ENCODE measurements around the gene RGS6.

Gene RGS6

DNA sequence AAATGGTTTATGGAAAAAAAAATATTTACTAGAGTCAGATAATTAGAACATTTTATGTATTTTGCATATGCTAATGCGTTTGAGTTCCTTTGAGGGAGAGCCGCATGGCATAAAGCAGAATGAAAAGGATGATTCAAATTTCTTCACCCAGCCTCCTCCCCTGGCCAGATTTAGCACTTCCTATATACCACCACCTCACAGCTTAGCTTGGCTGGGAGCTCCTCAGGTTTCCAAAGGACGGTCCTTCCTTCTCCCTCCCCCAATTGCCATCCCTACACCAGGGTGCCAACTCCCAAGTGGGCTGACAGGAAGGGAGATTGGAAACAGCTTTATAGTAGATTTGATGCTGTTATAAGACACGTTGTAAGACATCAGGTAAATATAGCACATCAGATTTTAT lies 157.4 kb downstream of the RGS6 start:
- Histone ChIP-seq H3K9me3 (no peaks in the 10 kb centered on the region), H3K4me3 (ENCODE audit: low read depth in 1 of 2, low read length in 1 of 2) (no peak overlapping the region), H3K27ac (no peak overlapping the region), H3K27me3 (no peaks in the 10 kb centered on the region), H3K4me1 (ENCODE audit: control insufficient read depth in 1 of 2, insufficient read depth in 1 of 2, low read depth in 1 of 2, low read length in 1 of 2) (no peaks in the 10 kb centered on the region), H3K36me3 (no peaks in the 10 kb centered on the region)
- TF ChIP-seq, protein P1, sequence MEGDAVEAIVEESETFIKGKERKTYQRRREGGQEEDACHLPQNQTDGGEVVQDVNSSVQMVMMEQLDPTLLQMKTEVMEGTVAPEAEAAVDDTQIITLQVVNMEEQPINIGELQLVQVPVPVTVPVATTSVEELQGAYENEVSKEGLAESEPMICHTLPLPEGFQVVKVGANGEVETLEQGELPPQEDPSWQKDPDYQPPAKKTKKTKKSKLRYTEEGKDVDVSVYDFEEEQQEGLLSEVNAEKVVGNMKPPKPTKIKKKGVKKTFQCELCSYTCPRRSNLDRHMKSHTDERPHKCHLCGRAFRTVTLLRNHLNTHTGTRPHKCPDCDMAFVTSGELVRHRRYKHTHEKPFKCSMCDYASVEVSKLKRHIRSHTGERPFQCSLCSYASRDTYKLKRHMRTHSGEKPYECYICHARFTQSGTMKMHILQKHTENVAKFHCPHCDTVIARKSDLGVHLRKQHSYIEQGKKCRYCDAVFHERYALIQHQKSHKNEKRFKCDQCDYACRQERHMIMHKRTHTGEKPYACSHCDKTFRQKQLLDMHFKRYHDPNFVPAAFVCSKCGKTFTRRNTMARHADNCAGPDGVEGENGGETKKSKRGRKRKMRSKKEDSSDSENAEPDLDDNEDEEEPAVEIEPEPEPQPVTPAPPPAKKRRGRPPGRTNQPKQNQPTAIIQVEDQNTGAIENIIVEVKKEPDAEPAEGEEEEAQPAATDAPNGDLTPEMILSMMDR (IDR thresholded peaks at IDR 0.05): no peak

DNA sequence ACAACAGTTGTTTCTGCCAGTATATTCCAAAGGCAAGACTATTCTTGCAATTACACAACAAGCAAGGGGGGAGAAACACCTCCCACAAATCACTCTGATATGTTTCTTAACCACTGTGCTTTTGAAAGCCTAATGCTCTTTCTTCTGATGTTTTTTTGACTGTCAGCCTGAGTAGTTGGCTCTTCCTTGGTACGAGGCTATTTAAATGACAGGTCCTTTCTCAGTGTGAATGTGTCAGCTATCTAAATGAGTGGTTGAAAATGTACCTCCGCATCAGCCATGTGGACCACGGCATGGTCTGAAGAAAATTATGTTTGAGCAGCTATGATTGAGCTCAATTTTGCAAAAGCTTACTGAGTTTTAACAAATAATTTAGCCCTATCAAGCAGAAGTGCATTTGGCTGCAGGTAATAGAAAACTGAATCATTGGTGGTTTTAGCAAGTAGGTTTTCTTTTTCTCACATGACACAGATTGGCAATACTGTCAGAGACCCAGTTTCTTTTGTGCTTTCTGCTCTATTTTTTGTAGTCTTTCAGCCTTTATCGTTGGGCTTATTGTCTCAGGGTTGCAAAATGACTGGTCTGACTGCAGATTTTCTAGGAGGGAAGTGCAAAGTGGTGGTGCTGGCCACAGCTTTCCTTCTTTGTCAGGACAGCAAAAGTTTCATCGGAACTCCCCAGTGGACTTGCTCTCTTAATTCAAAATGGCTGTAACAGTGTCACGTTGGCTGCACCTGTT lies 162.8 kb downstream of the RGS6 start:
- TF ChIP-seq, protein P1 (IDR thresholded peaks at IDR 0.05): no peak
- Histone ChIP-seq H3K9me3 (no peaks in the 10 kb centered on the region), H3K27ac (no peak overlapping the region)

GRCh38 chr14:72097173-72097783 lies 165.0 kb downstream of the RGS6 start:
- Histone ChIP-seq H3K4me1 (ENCODE audit: control insufficient read depth in 1 of 2, insufficient read depth in 1 of 2, low read depth in 1 of 2, low read length in 1 of 2) (no peaks in the 10 kb centered on the region), H3K36me3 (no peaks in the 10 kb centered on the region), H3K27ac (no peak overlapping the region), H3K9me3 (no peaks in the 10 kb centered on the region), H3K27me3 (no peaks in the 10 kb centered on the region), H3K4me3 (ENCODE audit: low read depth in 1 of 2, low read length in 1 of 2) (no peak overlapping the region)
- TF ChIP-seq, protein P1 (IDR thresholded peaks at IDR 0.05): no peak

More for the DNA sequence above, 162.8 kb downstream of the RGS6 start:
- no peaks in the 10 kb centered on the region for H3K27me3 ChIP-seq
- no peak overlapping the region for H3K4me3 ChIP-seq (ENCODE audit: low read depth in 1 of 2, low read length in 1 of 2)
- H3K36me3 ChIP-seq: no peaks in the 10 kb centered on the region
- no peaks in the 10 kb centered on the region for H3K4me1 ChIP-seq (ENCODE audit: control insufficient read depth in 1 of 2, insufficient read depth in 1 of 2, low read depth in 1 of 2, low read length in 1 of 2)

DNA sequence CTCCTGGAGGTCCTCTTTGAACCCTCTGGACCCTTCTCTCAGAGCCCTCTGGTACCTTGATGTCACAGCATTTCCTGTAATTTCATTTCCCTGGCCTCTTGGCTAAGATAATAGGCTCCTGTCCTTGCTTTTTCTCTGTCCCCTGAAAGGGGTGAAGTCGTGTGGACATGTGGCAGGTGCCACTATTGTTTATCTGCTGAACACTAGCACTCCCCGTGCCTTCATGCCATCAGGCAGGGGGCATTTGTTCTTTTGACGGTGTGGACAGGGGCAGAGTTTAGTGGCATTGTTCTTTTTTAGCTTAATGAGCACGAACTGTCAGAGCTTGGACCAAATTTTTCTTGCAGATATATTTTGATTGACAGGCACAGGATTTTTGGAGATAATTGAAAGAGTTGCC lies 166.0 kb downstream of the RGS6 start:
- no peaks in the 10 kb centered on the region for H3K36me3 ChIP-seq
- H3K27me3 ChIP-seq: no peaks in the 10 kb centered on the region
- H3K27ac ChIP-seq: no peak overlapping the region
- no peaks in the 10 kb centered on the region for H3K9me3 ChIP-seq
- no peak overlapping the region for H3K4me3 ChIP-seq (ENCODE audit: low read depth in 1 of 2, low read length in 1 of 2)
- H3K4me1 ChIP-seq (ENCODE audit: control insufficient read depth in 1 of 2, insufficient read depth in 1 of 2, low read depth in 1 of 2, low read length in 1 of 2): no peaks in the 10 kb centered on the region
- TF ChIP-seq, protein P1 (IDR thresholded peaks at IDR 0.05): no peak

DNA sequence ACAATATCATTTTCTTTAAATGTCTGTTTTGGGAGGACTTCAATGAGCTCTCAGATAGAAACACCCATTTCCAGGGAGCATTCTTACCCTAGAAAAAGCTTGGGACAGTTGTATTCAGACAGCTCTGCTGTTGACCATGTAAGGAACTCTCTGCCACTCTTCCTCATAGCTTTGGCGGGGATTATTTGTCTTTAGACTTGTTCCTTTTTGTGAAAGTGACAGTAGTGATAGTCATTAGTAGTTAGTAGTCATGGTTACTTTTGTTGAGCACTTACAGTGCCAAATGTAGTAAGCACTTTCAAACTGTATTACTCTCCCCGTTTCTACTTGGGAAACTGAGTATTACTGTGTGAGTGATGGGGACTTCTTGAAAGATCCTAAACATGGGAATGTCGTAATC lies 167.3 kb downstream of the RGS6 start:
- H3K36me3 ChIP-seq: no peaks in the 10 kb centered on the region
- no peaks in the 10 kb centered on the region for H3K27me3 ChIP-seq
- no peak overlapping the region for H3K4me3 ChIP-seq (ENCODE audit: low read depth in 1 of 2, low read length in 1 of 2)
- H3K4me1 ChIP-seq (ENCODE audit: control insufficient read depth in 1 of 2, insufficient read depth in 1 of 2, low read depth in 1 of 2, low read length in 1 of 2): no peaks in the 10 kb centered on the region
- TF ChIP-seq, protein P1 (IDR thresholded peaks at IDR 0.05): no peak
- no peaks in the 10 kb centered on the region for H3K9me3 ChIP-seq
- no peak overlapping the region for H3K27ac ChIP-seq

All from neutrophil (primary cell).